SK-N-MC (cell line): Measurements from ENCODE around the gene NEDD4L.
A peak's percentile ranks its signal among the peaks of the same experiment; 100 is the strongest.
"Not testable (repeated sequence)": the region's sequence is repeated elsewhere in the genome, so short reads cannot be mapped to it uniquely, and the experiment has no call there.

ENCODE experiments used
- DNase-seq: peaks from one replicate; pipeline ENCODE4 v3.0.0-alpha.2; 2011; ENCODE audit warnings: low read depth, low spot score
- H3K27ac ChIP-seq: fragments of 200-600 bp; sonication (generic); 2 replicates; pipeline ENCODE4 v1.5.1; 2016; ENCODE audit warnings: mixed run types
- H3K36me3 ChIP-seq: fragments of 200-600 bp; sonication (generic); 2 replicates; pipeline ENCODE4 v1.6.1; 2017; ENCODE audit warnings: antibody characterized with exemption, low read length, mixed read lengths; ENCODE audit not compliant: insufficient read depth
- H3K4me3 ChIP-seq: fragments of 200-600 bp; sonication (generic); 2 replicates; pipeline ENCODE4 v1.5.1; 2016
- H3K9ac ChIP-seq: fragments of 200-600 bp; sonication (generic); 2 replicates; pipeline ENCODE4 v1.8.0; 2017; ENCODE audit warnings: mixed run types, mixed read lengths; ENCODE audit not compliant: insufficient read length
- H3K9me3 ChIP-seq: fragments of 200-600 bp; sonication (generic); 2 replicates; pipeline ENCODE4 v1.6.1; 2017; ENCODE audit warnings: low read depth, mild to moderate bottlenecking, antibody characterized with exemption, low read length, moderate library complexity, mixed read lengths
- EZH2 ChIP-seq: fragments of 200-600 bp; sonication (generic); IDR thresholded peaks from one replicate; pipeline ENCODE4 v1.6.1; 2017; ENCODE audit warnings: antibody characterized with exemption
- FOXP2 ChIP-seq: optimal IDR thresholded peaks from 2 replicates; pipeline ENCODE3; 2011; ENCODE audit warnings: mild to moderate bottlenecking, moderate library complexity; ENCODE audit not compliant: insufficient read depth; ENCODE audit errors: extremely low read length, control extremely low read depth
- POLR2AphosphoS5 ChIP-seq: IDR thresholded peaks from 2 replicates; pipeline ENCODE4 v1.6.1; 2012; ENCODE audit warnings: mild to moderate bottlenecking, low read depth, low read length, borderline replicate concordance

NEDD4L gene

DNA sequence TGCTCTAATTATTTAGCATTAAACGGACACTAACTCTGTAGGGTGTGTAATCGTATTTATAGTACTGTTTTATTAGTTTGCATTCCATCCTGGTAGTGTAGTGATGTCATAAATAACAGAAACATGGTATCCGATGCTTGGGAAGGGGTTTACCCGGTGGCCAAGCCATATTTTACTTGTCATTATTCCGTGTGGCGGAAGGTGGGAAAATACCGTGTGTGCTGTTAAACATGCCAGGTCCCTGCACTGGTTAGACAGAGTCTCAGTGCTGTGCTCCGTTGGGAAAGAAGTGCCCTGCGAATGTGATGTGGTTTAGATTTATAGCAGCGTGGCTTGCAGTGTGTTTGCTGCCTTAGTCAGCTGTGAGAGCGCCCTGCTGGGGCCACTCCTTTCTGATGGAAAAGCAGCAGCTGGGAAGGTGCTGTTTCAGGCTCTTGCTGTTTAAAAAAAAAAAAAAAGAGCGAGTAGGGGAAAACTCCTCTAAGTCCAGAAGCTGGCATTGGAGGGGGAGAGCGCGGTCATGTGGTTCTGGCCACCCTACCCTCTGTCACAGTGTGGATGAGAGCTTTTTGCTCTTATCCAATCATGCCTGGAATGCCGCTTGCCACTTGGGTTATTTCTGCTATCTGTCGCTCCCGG lies 211.0 kb downstream of the NEDD4L start:
- no peaks in the 10 kb centered on the region for H3K36me3 ChIP-seq
- peak overlapping the region; percentile 62; the same call in 1 of the 2 replicates for H3K27ac ChIP-seq
- no peak overlapping the region for H3K9ac ChIP-seq
- TF ChIP-seq FOXP2, result no peak
- no peak for TF ChIP-seq EZH2
- no peak for TF ChIP-seq POLR2AphosphoS5
- no peak for DNase-seq
- no peaks in the 10 kb centered on the region for H3K9me3 ChIP-seq
- H3K4me3 ChIP-seq, result peak overlapping the region; percentile 66

DNA sequence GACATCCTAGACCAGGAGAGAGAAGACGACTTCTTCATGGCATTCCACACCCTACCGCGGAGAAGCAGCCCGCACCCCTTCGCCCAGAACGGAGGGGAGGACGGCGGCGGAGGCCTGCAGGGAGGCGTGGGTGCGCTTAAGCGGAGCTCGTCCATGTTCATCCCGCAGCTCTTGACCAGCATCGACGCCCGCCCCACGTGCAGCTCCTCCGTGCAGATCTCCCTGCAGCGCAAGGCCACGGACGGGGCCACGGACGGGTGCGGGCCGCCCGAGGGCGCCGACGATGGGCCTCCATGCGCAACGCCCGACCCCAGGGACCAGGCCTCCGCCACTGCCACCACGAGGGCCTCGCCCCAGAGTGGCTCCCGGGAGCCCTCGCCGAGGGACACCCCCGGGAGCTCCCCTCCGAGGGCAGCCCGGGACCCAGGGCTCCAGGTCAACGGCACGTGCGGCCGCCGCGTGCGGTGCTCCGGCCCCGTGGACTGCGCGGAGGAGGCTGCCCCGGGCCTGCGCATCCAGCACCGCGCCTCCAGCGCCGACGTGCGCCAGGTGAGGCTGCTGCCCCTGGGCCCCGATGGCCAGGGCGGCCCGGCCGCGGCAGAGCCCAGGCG lies 211.8 kb downstream of the NEDD4L start:
- no peaks in the 10 kb centered on the region for H3K36me3 ChIP-seq
- H3K4me3 ChIP-seq, result no peak overlapping the region
- H3K27ac ChIP-seq, result no peak overlapping the region
- TF ChIP-seq POLR2AphosphoS5 (no peak), EZH2 (no peak), FOXP2 (no peak)
- no peaks in the 10 kb centered on the region for H3K9me3 ChIP-seq
- DNase-seq, result no peak
- no peak overlapping the region for H3K9ac ChIP-seq

DNA sequence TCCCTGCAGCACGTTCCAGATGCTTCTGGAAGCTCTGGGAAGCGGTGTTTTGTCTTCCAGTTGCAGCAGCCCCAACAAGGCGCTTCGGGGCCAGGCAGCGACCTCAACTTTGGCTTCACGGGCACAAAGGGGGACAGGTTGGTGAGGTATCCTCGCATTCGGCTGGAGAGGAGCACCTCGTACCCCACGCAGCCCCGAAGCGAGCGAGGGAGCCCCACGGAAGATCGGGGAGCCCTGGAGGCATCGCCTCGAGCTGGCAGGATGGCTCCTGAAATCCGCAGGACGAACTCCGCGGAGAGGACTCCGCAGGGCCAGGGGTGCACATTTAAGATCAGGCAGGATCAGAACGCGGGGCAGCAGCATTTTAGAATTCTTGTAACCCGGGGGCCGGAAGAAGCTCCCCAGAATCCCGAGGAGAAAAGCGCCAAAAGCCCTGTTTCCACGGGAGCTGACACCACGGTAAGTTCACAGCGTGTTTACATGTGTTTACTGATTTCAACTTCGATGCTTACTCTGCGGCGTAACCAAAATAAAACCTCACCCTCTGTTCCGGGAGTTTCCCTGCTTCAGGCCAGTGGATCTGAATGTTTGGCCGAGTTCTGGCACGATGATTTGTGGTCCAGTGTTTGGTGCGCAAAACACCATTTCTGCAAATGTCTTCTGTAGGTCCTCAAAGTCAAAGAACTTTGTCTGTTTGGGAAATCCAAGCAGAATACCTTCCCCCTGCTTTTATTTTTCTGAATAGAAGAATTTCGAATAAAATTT lies 212.5 kb downstream of the NEDD4L start:
- no peak for DNase-seq
- Histone ChIP-seq H3K36me3 (no peaks in the 10 kb centered on the region), H3K9me3 (no peaks in the 10 kb centered on the region), H3K9ac (no peak overlapping the region), H3K4me3 (no peak overlapping the region), H3K27ac (no peak overlapping the region)
- TF ChIP-seq EZH2 (no peak), POLR2AphosphoS5 (no peak), FOXP2 (no peak)

DNA sequence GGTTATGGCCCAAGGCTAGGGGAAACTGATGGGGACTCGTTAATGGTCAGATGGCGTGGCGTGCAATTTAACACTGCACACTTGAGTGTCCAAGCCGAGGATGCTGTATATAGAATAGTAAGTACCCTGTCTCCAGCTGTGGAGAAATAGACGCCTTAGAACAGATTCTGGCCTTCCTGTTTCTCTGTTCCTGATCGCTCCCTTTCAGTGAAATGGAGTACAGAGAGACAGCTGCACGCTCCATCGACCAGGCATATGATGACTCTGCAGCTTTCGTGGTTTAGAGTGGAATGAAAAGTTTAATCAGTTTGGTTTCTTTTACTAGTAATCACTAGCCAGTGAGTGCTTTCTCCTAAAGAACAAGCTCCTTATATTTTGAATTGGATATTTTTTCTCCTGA lies 213.4 kb downstream of the NEDD4L start:
- DNase-seq, result no peak
- no peak for TF ChIP-seq POLR2AphosphoS5
- no peak for TF ChIP-seq EZH2
- no peak for TF ChIP-seq FOXP2
- Histone ChIP-seq H3K9me3 (no peaks in the 10 kb centered on the region), H3K27ac (peak overlapping the region; percentile 71; the same call in 1 of the 2 replicates), H3K36me3 (no peaks in the 10 kb centered on the region), H3K4me3 (peak overlapping the region; percentile 29; the same call in 1 of the 2 replicates), H3K9ac (no peak overlapping the region)

DNA sequence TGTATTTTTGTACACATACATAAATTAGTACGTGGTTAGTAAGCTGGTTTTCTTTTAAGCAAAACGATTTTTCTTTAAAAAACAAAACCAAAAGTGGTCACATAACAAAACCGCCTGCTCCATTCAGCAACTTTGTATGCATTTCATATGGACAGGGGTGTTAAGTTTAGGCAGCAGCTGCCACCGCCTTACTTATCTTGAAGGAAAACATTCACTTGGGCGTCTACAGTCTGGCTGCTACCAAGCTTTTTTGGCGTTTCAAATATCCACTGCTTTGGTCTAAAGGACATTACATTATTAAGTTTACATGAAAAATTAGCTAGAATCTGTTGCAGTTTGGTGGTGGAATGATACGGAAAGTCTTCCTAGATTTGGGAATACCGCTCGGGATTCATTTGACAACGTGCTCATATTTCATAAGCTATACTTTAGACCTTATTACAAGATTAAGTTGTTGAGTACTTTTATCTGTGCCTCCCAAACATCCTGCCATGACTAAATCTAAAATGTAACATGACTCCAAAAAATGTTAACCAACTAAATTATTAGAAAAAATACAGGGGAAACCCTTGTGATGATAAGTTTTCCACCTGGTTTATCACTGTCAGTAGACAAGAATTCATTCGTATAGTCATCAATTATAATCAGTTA lies 214.8 kb downstream of the NEDD4L start:
- H3K9me3 ChIP-seq, result no peaks in the 10 kb centered on the region
- H3K4me3 ChIP-seq, result no peak overlapping the region
- no peak overlapping the region for H3K27ac ChIP-seq
- DNase-seq, result no peak
- H3K36me3 ChIP-seq, result no peaks in the 10 kb centered on the region
- TF ChIP-seq EZH2 (no peak), POLR2AphosphoS5 (no peak), FOXP2 (no peak)
- no peak overlapping the region for H3K9ac ChIP-seq

DNA sequence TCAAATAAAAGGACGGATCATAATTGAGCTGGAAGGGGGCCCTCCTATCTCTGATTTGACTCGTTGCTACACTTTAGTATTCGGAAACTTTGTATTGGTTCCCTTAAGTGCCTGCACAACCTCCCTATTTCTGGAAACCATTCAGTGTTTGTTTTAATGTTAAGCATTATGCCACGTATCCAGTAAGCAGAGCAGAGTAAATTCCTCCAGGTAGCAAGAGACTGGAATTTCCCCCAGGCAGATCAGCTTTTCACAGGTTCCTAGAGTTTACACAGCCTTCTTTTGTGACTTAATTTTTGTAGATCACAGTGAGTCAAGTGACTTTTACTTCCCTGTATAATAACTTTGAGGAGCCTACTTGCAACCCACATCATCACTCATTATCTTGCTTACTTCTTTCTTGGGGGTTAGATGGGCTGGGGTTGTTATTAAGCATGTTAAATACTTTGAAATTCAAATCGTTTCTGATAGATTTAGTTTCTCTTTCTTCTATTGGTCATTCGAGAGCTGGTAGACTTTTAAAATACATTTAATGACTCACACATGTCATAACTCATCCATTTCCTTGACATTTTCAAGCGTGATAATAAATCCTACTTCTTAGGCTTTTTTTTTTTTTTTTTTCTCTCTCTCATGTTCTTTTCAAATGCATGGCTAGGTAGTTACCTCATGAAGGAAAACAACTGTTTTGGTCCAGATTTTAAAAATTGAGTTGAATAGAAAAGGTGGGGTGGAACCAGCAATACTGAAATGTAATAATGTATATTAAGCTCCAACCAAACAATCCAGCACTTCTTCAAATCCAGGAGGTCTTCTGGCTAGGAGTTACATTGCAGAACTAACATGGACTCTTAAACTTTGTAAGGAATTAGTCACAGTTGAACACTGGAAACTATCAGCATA lies 219.3 kb downstream of the NEDD4L start:
- H3K9ac ChIP-seq, result no peak overlapping the region
- H3K36me3 ChIP-seq, result no peaks in the 10 kb centered on the region
- no peak overlapping the region for H3K27ac ChIP-seq
- no peak overlapping the region for H3K4me3 ChIP-seq
- TF ChIP-seq EZH2 (no peak), POLR2AphosphoS5 (no peak), FOXP2 (no peak)
- H3K9me3 ChIP-seq, result no peaks in the 10 kb centered on the region
- DNase-seq, result no peak

DNA sequence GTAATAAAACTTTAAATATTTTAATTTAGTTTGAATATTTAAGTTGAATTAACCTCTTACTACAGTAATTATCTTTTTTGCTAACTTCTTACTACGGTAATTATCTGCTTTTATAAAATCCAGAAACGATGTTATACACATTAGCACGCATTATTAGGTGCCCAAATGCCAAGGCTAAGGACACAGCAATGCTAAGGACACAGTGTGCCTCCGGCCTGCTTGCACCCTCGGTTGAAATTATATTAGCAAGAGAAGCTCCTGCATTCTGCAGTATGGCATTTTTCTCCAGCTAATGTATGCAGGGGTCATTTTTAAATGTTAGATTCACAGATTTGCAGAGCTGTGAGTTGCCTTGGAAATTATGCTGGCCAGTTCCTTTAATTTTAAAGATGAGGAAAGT lies 220.0 kb downstream of the NEDD4L start:
- Histone ChIP-seq H3K9ac (no peak overlapping the region), H3K9me3 (no peaks in the 10 kb centered on the region), H3K4me3 (no peak overlapping the region), H3K27ac (no peak overlapping the region), H3K36me3 (no peaks in the 10 kb centered on the region)
- TF ChIP-seq EZH2 (no peak), POLR2AphosphoS5 (no peak), FOXP2 (no peak)
- no peak for DNase-seq

DNA sequence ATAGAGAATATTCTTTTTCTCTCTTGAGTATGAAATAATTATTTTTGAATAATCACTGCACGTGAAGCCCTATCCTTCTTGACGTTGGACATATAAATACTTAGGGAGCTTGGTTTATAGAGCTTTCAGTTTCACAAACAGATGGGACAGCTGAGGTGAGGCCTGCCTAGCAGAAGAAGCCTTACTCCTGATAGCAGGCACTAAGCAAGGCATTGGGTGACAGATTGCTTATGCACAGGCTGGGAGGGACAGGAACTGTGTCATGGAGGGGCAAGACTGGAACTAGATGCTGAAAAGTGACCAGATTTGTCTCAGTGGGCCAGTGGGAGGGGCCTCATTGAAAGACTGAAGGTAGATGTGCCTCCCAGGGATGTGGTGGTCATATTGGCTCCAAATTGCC lies 220.8 kb downstream of the NEDD4L start:
- no peak for TF ChIP-seq POLR2AphosphoS5
- TF ChIP-seq EZH2, result no peak
- TF ChIP-seq FOXP2, result no peak
- Histone ChIP-seq H3K4me3 (no peak overlapping the region), H3K36me3 (no peaks in the 10 kb centered on the region), H3K9ac (no peak overlapping the region), H3K9me3 (no peaks in the 10 kb centered on the region), H3K27ac (no peak overlapping the region)
- no peak for DNase-seq

DNA sequence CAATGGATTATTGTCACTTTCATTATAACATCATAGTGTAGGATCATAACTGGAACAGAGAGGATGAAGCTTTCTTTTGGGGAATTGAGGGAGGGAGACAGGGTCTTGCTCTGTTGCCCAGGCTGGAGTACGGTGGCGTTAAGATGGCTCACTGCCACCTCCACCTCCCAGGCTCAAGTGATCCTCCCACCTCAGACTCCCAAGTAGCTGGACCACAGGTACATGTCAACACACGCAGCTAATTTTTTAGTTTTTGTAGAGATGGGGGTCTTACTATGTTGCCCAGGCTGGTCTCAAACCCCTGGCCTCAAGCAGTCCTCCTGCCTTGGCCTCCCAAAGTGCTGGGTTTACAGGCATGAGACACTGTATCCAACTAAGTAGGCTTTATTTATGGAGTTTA lies 221.5 kb downstream of the NEDD4L start:
- not testable (repeated sequence) for H3K36me3 ChIP-seq, H3K9me3 ChIP-seq, DNase-seq, H3K9ac ChIP-seq, H3K4me3 ChIP-seq, H3K27ac ChIP-seq
